ENCODE results near the gene HOXD9.
A peak's percentile ranks its signal among the peaks of the same experiment; 100 is the strongest.

The HOXD9 gene

GRCh38 chr2:176085861-176086771, 36.4 kb upstream of the HOXD9 start:
- DNase-seq (ENCODE audit: low read depth, low spot score) = no peak

DNA sequence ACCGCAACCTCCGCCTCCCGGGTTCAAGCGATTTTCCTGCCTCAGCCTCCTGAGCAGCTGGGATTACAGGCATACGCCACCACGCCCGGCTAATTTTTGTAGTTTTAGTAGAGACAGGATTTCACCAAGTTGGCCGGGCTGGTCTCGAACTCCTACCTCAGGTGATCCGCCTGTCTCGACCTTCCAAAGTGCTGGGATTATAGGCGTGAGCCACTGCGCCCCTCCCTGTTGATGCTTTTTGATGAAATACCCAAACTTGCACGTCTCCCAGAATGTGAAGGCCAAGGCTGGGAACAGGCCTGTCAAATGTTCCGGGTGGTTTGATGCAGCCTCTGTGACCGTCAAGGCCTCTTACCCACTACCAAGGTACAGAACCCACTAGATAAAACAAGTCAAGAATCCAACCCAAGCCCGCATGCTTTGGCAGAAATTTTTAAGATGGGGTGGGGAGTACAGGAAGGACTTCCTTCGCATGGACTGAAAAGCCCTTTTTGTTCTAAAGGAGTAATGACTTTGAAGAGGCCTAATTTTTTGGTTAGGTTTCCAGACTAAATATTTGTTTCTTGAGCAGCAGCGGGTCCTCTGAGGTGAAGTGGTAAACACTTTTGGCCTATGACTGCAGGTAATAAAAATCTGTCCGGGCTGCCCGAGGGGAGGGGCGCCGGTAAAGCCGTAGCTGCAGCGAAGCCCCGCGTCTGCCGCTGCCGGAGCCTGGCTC, 35.0 kb upstream of the HOXD9 start:
- no peak for DNase-seq (ENCODE audit: low read depth, low spot score)

DNA sequence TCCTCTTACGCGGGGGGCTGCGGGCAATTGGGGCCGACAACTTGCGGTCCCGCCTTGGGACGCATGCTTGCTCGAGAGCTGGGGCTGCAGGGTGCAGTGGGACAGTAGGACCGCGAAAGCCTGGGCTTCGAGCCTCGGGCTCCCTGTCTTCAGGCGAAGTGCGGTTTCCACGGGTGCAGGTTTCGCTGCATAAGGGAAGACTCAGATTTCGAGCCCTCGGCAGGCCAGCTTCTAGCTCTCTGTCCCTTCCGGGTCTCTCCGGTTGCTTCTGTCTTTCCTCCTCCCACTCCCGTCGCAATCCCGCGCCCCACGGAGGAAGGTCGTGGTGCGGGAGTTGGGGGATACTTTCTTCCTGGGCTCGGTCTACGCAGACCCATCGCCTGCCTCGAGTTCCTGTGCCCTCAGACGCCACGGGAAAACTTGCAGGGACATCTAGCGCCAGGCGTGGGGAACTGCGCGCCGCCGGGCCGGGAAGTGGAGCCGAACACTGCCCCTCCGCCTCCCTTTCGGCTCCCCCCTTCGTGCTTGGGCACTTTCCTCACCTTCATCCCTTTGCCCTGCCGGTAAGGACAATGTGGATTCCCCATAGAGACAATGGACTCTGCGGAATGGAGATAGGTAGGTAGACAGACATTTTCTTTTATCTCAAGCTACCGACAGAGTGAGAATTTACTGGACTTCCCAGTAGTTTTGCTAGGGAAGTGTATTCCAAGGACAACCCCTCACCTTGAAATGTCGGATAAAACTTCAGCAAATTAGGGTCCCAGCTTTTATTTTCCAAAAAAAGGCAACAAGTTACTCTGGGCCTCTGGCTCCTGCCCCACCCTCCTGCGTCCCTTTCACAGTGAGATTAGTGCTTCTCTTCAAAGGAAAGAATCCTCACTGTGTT, 34.2 kb upstream of the HOXD9 start:
- DNase-seq (ENCODE audit: low read depth, low spot score) = no peak

GRCh38 chr2:176088937-176089842, 33.3 kb upstream of the HOXD9 start:
- DNase-seq (ENCODE audit: low read depth, low spot score) = no peak

- DNase-seq (ENCODE audit: low read depth, low spot score) = no peak
Observed at GRCh38 chr2:176089843-176090395, 32.6 kb upstream of the HOXD9 start.

DNA sequence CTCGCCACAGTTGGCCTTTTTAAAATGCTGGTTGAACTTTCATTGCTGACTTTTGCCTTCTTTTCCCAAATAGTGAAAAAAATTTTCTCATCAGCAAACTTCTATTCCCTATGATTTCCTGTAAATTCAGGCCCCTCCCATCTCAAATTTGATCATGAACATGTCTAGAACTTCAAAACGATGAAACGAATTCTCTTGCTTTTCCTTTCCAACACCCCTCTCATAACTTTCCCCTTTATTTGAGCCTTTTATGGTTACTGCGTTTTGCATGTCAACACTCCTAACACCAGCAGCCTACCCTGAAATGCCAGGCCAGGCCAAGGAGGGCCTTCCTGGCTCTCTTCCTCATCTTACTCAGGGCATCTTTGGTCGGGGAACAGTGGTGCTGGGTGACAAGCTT, 31.7 kb upstream of the HOXD9 start:
- no peak for DNase-seq (ENCODE audit: low read depth, low spot score)

DNA sequence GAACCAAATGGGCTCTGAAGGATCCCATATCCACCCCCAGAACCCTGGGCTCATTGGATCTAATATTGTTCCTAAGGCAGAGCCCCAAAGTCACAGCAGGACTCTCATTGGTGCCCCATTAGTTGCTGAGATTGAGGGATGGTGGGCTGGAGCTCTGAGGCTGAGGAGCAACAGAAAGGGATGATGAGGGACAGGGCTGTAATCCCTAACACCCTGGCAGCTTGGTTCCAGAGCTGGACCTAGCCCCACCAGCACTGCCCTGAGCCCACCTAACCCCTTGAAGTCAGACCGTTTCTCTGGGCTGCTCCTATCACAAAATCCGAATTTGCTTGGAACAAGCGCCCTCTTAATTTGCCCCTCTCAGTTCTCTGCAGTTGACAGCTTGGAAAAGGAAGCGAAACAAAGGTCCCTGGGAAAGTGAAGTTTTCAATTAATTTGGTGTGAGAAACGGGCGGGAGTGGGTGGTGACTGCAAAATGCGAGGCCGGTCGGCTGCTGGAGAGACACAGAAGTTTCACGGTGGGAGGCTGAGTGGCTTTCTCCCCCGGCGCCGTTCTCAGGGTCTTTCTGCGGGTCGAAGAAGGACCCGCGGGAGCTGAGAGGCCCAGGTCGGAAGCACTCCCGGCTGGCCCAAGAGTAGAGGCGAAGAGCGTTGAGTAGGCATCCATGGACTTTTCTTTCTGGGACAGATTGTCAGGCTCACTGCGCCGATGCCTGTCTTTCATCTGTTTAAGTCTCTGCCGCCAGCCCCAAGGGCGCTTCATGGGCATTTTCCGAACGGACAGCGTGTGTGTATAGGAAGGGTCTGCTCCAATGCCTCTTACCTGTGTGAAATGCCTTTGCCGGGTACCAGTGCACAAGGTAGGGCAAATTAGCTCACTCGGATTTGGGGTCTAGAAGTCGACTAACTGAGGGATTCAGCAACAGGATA, 30.9 kb upstream of the HOXD9 start:
- no peak for DNase-seq (ENCODE audit: low read depth, low spot score)

DNA sequence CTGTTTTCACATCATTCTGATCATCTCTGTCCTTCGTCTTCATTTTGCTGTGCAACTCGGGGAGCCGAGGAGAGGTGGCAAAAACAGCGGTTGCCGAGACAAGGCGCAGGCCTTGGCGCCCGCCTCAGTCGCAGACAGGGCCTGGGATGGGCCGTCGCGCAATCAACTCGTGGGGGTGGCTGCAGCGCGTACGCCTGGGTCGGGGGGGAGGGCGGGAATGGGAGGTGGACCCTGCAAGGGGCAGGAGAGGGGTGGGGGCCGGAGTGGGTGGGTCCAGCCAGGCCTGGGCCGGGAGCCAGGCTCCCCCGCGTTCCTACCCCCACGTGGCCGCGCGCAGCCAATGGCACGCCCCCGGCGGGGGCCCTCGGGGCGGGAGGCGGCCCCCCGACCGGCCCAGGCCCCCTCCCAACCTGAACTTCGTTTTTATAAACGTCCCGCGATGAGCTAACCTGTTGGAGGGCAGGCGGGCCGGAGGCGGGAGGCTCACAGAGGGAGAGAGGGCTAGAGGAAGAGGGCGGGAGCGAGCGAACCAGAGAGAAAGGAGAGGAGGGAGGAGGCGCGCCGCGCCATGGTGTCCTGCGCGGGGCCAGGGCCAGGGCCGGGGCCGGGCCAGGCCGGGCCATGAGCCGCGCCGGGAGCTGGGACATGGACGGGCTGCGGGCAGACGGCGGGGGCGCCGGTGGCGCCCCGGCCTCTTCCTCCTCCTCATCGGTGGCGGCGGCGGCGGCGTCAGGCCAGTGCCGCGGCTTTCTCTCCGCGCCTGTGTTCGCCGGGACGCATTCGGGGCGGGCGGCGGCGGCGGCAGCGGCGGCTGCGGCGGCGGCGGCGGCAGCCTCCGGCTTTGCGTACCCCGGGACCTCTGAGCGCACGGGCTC, 30.0 kb upstream of the HOXD9 start, which contains the start of gene HOXD13:
HOXD13 (plus strand) TSS at position 452 of the 875 bp plus-strand sequence; CDS start at position 622, 170 bp downstream.
- no peak for DNase-seq (ENCODE audit: low read depth, low spot score)

DNA sequence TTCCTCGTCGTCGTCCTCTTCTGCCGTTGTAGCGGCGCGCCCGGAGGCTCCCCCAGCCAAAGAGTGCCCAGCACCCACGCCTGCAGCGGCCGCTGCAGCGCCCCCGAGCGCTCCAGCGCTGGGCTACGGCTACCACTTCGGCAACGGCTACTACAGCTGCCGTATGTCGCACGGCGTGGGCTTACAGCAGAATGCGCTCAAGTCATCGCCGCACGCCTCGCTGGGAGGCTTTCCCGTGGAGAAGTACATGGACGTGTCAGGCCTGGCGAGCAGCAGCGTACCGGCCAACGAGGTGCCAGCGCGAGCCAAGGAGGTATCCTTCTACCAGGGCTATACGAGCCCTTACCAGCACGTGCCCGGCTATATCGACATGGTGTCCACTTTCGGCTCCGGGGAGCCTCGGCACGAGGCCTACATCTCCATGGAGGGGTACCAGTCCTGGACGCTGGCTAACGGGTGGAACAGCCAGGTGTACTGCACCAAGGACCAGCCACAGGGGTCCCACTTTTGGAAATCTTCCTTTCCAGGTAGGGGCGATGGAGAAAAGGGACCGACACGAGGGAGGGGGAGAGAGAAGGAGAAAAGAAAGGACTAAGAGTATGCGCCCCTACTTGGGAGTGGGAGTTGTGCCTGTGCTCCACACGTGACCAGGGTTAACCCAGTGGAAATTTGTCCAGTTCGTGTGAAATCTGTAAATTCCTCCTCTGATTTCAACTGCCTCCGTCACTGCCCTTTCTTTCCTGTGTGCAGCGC, 29.2 kb upstream of the HOXD9 start:
- no peak for DNase-seq (ENCODE audit: low read depth, low spot score)

- no peak for DNase-seq (ENCODE audit: low read depth, low spot score)
Observed at GRCh38 chr2:176093898-176094249, 28.6 kb upstream of the HOXD9 start.

DNA sequence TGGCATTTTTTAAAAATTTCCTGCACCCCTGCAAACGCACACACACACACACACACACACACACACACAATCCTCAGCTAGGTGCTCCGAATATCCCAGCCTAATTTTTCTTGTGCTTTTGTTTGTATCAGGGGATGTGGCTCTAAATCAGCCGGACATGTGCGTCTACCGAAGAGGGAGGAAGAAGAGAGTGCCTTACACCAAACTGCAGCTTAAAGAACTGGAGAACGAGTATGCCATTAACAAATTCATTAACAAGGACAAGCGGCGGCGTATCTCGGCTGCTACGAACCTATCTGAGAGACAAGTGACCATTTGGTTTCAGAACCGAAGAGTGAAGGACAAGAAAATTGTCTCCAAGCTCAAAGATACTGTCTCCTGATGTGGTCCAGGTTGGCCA, 28.2 kb upstream of the HOXD9 start:
- DNase-seq (ENCODE audit: low read depth, low spot score) = no peak

GRCh38 chr2:176095421-176095820, 27.1 kb upstream of the HOXD9 start:
- DNase-seq (ENCODE audit: low read depth, low spot score) = no peak

DNA sequence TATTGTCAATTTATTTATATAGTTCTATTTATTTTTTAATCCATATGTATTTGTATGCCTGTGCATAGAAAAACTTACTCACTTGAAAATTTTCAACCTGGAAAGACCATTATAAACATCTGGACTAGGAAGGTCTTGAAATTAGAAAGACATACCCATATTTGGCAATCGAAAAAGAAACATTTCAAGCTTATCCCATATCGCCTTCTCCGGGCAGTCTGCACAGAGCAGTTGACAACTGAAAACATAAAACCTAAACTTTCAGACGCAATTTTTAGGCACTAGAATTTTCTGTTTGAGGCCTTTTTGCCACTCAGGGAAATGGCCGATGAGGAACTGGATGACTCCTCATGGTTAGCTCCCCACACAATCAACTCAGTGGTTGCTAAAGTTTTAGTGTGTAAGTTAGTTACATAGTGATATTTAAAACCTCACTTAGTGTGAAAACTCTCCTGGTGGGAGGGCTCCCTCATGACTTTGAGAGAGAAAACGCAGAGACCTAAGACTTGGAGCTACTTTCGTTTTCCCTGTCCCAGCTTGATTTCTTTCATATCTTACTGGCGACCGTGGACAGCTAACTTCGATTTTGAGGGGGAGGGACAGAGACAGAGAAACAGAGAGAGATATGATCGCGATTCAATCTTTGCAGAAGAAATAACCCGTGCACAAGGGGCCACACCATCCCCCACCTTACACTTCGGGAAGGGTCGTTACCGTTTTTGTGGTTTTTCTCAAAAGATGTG, 26.1 kb upstream of the HOXD9 start:
- DNase-seq (ENCODE audit: low read depth, low spot score) = no peak

DNA sequence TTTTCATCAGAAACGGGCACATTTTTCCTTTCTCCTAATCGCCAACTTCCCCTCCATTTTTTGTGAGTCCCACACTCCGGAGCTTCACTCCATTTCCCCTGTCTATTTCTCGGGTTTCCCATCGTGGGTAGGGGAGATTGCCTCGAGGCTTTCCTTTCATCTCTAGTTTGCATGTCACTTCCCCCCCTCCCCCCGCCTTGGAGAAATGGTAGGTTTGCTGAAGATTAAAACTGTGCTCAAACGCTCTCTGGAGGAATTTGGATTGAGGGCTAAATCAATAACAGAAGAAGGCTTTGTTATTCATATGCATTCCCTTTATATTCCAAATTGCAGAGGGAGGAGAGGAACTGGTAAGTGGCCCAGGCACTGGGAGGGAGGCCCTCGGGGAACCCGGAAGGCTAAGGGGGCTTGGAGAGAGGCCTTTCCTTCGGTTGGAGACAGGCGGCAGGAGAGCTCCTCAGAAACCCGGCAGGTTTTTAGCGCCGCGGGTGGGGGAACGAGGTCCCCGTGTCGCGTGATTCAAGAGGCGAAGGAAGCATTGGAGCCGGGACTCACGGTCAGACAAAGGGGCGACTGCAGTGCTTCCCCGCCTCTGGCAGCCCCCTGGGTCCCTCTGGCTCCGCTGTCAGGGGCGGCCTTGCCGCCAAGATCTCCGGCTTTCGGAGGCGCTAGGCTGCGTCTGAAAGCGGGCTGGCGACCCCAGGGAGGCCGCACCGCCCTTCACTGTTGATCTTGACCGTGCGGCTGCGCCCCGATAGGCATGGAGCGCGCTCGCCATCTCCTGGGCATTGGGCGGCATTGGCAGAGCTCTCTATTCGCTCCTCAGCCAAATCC, 25.3 kb upstream of the HOXD9 start:
- peak; percentile 20 for DNase-seq (ENCODE audit: low read depth, low spot score)

- no peak for DNase-seq (ENCODE audit: low read depth, low spot score)
Observed at GRCh38 chr2:176097820-176098365, 24.6 kb upstream of the HOXD9 start.

Measured in brain pericyte (primary cell).